Measurements from ENCODE around the gene UNC93B1. TPM values are rescaled to one million over a fixed set of nuclear protein-coding genes. Genes with fewer than 3 reads are reported as not detected.
"Not testable (repeated sequence)": the region's sequence is repeated elsewhere in the genome, so short reads cannot be mapped to it uniquely, and the experiment has no call there.

UNC93B1 gene
- total and polyA plus RNA-seq, 4 experiments from 2014 or later = 22.4 to 27.1 (median 25.9) TPM

DNA sequence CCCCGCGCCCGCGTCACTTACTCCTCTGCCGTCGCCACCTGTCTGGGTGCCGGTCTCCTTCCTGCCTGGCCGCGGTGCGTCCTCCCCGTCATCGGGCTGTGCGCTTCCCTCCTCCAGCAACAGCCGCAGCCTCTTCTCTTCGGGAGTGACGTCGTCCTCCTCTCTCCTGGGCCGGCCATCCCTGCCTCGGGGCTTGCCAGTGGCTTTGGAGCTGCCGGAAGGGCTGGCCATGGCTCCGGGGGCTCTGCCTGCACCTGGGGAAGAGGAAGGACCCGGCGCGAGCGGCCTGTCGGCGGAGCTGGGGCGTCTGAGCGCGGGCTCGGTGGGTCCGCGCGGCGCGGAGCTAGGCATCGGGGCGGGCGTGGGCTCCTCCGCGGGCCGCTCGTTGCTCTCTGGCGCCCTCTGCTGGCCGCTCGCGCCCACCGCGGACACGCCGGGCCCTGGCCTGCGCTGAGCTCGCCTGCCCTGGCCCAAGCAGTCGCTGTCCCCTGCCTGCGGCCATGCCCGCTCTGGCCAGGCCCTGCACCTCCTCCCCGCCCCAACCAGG lies 48.4 kb downstream of the UNC93B1 start:
- peak overlapping the region in 1 of 2 donors; percentile 32 for H3K4me3 ChIP-seq (ENCODE audit: low read length in 2 of 2)
- POLR2A ChIA-PET (ENCODE audit: partially characterized antibody) = interaction anchor here (1.7 kb wide), 1 partner anchor 71 kb away, joined by 7 read pairs; no protein-coding TSS in a partner anchor
- intact Hi-C loops (cut with micrococcal nuclease) = loop anchor here (2.0 kb wide), 1 partner anchor 71 kb away; no protein-coding TSS in a partner anchor
- H3K36me3 Mint-ChIP-seq; H3K27me3 ChIP-seq (ENCODE audit: insufficient read depth, low read length); H3K27ac ChIP-seq (ENCODE audit: low read depth, low read length); H3K36me3 ChIP-seq (ENCODE audit: insufficient read depth, low read length); H3K4me1 ChIP-seq (ENCODE audit: insufficient read depth, low read length); H3K9me3 Mint-ChIP-seq; H3K27me3 Mint-ChIP-seq; H3K9me3 ChIP-seq (ENCODE audit: control insufficient read depth in 1 of 2, low read length in 2 of 2): not testable (repeated sequence)
- peaks cover 3 to 11% (median 7%) of the 10 kb centered on the region in 4 donors for H3K4me1 Mint-ChIP-seq
- H3K4me3 Mint-ChIP-seq = peak overlapping the region; percentile 82 to 93 (median 88)
- peak overlapping the region; percentile 30 to 92 (median 81) for H3K27ac Mint-ChIP-seq
- CTCF ChIA-PET (ENCODE audit: partially characterized antibody) = interaction anchor here (1.1 to 1.5 kb wide), 6 partner anchors 11 to 95 kb away, joined by 3 to 20 read pairs (median 6); no protein-coding TSS in a partner anchor
- DNase-seq = peak; percentile 64 to 86 (median 76)

DNA sequence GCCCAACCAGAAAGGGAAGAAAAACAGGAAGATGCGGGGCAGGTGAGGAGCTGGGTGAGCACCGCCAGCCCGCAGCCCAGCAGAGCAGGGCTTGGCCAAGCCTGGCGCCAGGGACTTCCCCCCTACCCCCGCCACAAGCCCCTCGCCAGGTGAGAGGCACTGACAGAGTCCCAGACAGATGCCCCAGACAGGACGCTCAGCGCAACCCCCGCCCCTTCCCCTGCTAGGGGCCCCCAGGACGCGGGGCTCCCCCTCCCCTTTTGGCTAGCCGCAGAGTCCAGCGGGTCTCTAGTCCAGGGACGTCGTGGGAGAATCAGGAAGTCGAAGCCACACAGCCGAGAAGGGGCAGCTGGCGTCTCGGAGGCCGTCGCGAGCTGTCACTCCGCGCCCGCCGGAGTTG lies 48.9 kb downstream of the UNC93B1 start:
- POLR2A ChIA-PET (ENCODE audit: partially characterized antibody) = interaction anchor here (1.7 kb wide), 1 partner anchor 70 kb away, joined by 7 read pairs; no protein-coding TSS in a partner anchor
- H3K36me3 ChIP-seq (ENCODE audit: insufficient read depth, low read length); H3K27me3 ChIP-seq (ENCODE audit: insufficient read depth, low read length); H3K9me3 Mint-ChIP-seq; H3K36me3 Mint-ChIP-seq; DNase-seq; H3K4me1 ChIP-seq (ENCODE audit: insufficient read depth, low read length); H3K27me3 Mint-ChIP-seq; H3K27ac ChIP-seq (ENCODE audit: low read depth, low read length); H3K9me3 ChIP-seq (ENCODE audit: control insufficient read depth in 1 of 2, low read length in 2 of 2): not testable (repeated sequence)
- intact Hi-C loops (cut with micrococcal nuclease) = loop anchor here (2.0 kb wide), 1 partner anchor 70 kb away; no protein-coding TSS in a partner anchor
- Mint-ChIP-seq H3K4me1 (peaks cover 3 to 11% (median 7%) of the 10 kb centered on the region in 4 donors), H3K4me3 (peak overlapping the region; percentile 77 to 93 (median 87)), H3K27ac (peak overlapping the region in 6 of 7 donors; percentile 13 to 86 (median 72))
- CTCF ChIA-PET (ENCODE audit: partially characterized antibody) = interaction anchor here (1.1 to 1.4 kb wide), 5 partner anchors 12 to 95 kb away, joined by 3 to 20 read pairs (median 7); no protein-coding TSS in a partner anchor
- peak overlapping the region in 1 of 2 donors; percentile 32 for H3K4me3 ChIP-seq (ENCODE audit: low read length in 2 of 2)

DNA sequence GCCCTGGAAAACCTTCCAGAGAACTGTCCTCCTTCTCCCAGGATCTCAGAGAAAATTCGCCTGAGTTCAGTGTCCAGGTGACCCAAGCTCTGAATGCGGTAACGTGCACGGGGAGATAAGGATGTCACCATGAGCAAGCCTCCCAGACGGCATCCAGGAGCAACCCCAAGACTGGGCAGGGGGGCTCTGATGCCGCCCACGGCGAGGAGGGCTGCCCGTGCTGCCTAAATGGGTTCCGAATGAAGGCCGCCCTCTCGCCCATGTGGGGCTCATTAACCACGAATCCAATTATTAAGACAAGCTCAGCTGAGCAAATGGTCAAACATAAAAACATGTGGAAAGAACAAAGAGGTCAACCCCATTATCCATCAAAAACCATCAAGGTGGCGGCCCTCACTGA lies 49.6 kb downstream of the UNC93B1 start:
- H3K36me3 Mint-ChIP-seq; H3K27ac ChIP-seq (ENCODE audit: low read depth, low read length); H3K4me3 ChIP-seq (ENCODE audit: low read length in 2 of 2); CTCF ChIA-PET (ENCODE audit: partially characterized antibody); H3K27me3 ChIP-seq (ENCODE audit: insufficient read depth, low read length); H3K4me1 ChIP-seq (ENCODE audit: insufficient read depth, low read length); POLR2A ChIA-PET (ENCODE audit: partially characterized antibody); H3K9me3 ChIP-seq (ENCODE audit: control insufficient read depth in 1 of 2, low read length in 2 of 2); H3K36me3 ChIP-seq (ENCODE audit: insufficient read depth, low read length); H3K27ac Mint-ChIP-seq; H3K27me3 Mint-ChIP-seq; H3K9me3 Mint-ChIP-seq; DNase-seq: not testable (repeated sequence)
- Mint-ChIP-seq H3K4me3 (peak overlapping the region; percentile 52 to 89 (median 86)), H3K4me1 (peaks cover 3 to 11% (median 7%) of the 10 kb centered on the region in 4 donors)
- intact Hi-C loops (cut with micrococcal nuclease) = loop anchor here (2.0 kb wide), 1 partner anchor 69 kb away; no protein-coding TSS in a partner anchor

DNA sequence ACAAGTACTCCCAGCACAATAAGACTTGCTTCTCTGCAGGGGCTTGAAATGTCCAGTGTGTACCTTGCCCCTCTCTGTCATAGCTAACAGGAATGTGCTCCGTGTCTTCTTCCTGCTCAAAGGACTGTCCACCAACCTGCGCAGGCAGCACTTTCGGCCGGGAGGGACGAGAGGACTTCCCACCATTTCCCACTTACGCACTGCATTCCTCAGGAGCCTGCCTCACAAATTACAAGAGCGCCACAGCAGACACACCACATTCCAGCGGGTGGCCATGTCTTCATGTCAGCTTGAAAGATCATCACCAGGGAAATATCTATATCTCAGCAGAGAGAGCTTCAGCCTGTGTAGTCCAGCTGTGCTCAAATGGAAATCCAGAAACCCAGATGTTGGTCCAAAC lies 53.2 kb downstream of the UNC93B1 start:
- H3K9me3 Mint-ChIP-seq; POLR2A ChIA-PET (ENCODE audit: partially characterized antibody); DNase-seq; H3K9me3 ChIP-seq (ENCODE audit: control insufficient read depth in 1 of 2, low read length in 2 of 2); H3K27me3 ChIP-seq (ENCODE audit: insufficient read depth, low read length); H3K4me1 ChIP-seq (ENCODE audit: insufficient read depth, low read length); H3K4me3 ChIP-seq (ENCODE audit: low read length in 2 of 2); H3K27ac ChIP-seq (ENCODE audit: low read depth, low read length); H3K27ac Mint-ChIP-seq; H3K27me3 Mint-ChIP-seq; CTCF ChIA-PET (ENCODE audit: partially characterized antibody); H3K4me1 Mint-ChIP-seq; H3K36me3 ChIP-seq (ENCODE audit: insufficient read depth, low read length); H3K36me3 Mint-ChIP-seq; intact Hi-C loops (cut with micrococcal nuclease): not testable (repeated sequence)
- H3K4me3 Mint-ChIP-seq = peak overlapping the region in 1 of 8 donors; percentile 25

DNA sequence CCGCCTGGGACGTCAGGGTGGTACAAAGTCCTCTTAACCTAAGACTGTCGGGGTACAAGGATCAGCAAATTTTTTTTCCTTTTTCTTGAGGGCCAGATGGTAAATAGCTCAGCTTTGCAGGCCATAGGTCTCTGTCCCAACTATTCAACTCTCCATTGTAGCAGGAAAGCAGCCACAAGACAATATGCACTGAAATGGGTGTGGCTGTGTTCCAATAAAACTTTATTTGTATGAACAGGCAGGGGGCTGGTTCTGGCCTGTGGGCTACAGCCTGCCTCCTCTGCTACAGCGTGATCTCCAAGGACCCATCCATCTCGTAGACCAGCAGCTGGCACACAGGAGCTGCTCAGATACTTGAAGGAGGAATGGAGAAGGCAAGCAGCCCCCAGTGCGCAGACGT lies 56.1 kb downstream of the UNC93B1 start:
- H3K4me1 ChIP-seq (ENCODE audit: insufficient read depth, low read length); intact Hi-C loops (cut with micrococcal nuclease); H3K4me3 Mint-ChIP-seq; H3K27me3 ChIP-seq (ENCODE audit: insufficient read depth, low read length); H3K9me3 Mint-ChIP-seq; H3K4me3 ChIP-seq (ENCODE audit: low read length in 2 of 2); H3K9me3 ChIP-seq (ENCODE audit: control insufficient read depth in 1 of 2, low read length in 2 of 2); H3K36me3 ChIP-seq (ENCODE audit: insufficient read depth, low read length); POLR2A ChIA-PET (ENCODE audit: partially characterized antibody); H3K36me3 Mint-ChIP-seq; H3K27ac ChIP-seq (ENCODE audit: low read depth, low read length); CTCF ChIA-PET (ENCODE audit: partially characterized antibody); DNase-seq; H3K27ac Mint-ChIP-seq; H3K27me3 Mint-ChIP-seq; H3K4me1 Mint-ChIP-seq: not testable (repeated sequence)

DNA sequence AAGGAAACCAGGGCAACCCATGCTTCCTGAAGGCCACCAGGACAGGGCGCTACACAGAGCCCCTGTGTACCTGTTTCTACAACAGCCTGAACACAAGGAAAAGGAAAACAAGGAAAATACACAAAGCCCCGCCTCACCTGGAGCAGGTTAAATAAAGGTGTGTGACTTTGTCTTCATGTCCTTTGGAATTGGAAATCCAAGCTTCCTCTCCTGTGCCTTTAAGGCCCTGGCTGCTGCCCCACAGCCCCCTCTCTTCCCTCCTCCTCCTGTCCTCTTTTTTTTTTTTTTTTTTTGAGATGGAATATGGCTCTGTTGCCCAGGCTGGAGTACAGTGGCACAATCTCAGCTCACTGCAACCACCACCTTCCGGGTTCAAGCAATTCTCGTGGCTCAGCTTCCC lies 57.5 kb downstream of the UNC93B1 start:
- H3K4me1 Mint-ChIP-seq; H3K9me3 Mint-ChIP-seq; intact Hi-C loops (cut with micrococcal nuclease): not testable (repeated sequence)

DNA sequence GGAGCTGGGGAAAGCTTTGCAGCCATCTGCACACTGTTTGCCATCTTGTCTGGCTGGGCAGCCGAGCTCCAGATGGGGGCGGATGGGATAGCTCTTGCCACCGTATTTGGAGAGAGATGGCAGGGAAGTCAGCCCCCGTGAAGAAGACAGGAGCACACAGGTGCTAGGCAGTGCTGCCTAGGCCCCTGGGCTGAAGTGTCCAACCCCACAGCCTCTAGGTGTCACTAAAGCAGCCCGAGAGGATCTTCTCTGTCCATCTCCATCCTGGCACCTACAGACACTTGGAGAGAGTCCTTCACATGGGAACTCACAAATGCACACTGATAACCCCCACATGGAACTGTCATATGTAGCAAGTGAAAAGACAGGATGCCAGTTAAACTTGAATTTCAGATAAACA lies 60.5 kb downstream of the UNC93B1 start:
- DNase-seq; H3K4me1 Mint-ChIP-seq; H3K9me3 ChIP-seq (ENCODE audit: control insufficient read depth in 1 of 2, low read length in 2 of 2); H3K36me3 Mint-ChIP-seq; H3K27ac ChIP-seq (ENCODE audit: low read depth, low read length); H3K4me3 Mint-ChIP-seq; H3K27me3 Mint-ChIP-seq; H3K36me3 ChIP-seq (ENCODE audit: insufficient read depth, low read length); H3K27ac Mint-ChIP-seq; H3K9me3 Mint-ChIP-seq; POLR2A ChIA-PET (ENCODE audit: partially characterized antibody); CTCF ChIA-PET (ENCODE audit: partially characterized antibody); H3K4me1 ChIP-seq (ENCODE audit: insufficient read depth, low read length); H3K27me3 ChIP-seq (ENCODE audit: insufficient read depth, low read length); H3K4me3 ChIP-seq (ENCODE audit: low read length in 2 of 2); intact Hi-C loops (cut with micrococcal nuclease): not testable (repeated sequence)

More for the DNA sequence above, 57.5 kb downstream of the UNC93B1 start:
- H3K27ac Mint-ChIP-seq; H3K4me3 Mint-ChIP-seq; H3K4me3 ChIP-seq (ENCODE audit: low read length in 2 of 2); H3K36me3 ChIP-seq (ENCODE audit: insufficient read depth, low read length); H3K27me3 Mint-ChIP-seq; H3K27ac ChIP-seq (ENCODE audit: low read depth, low read length); DNase-seq; CTCF ChIA-PET (ENCODE audit: partially characterized antibody); H3K9me3 ChIP-seq (ENCODE audit: control insufficient read depth in 1 of 2, low read length in 2 of 2); H3K36me3 Mint-ChIP-seq; H3K27me3 ChIP-seq (ENCODE audit: insufficient read depth, low read length); POLR2A ChIA-PET (ENCODE audit: partially characterized antibody); H3K4me1 ChIP-seq (ENCODE audit: insufficient read depth, low read length): not testable (repeated sequence)
